H7 (cell line): ENCODE results near the gene TPP1. TPM values are rescaled to one million over a fixed set of nuclear protein-coding genes. Genes with fewer than 3 reads are reported as not detected.

Source experiments
- DNase-seq: peaks from one replicate; pipeline ENCODE4 v3.0.0; 2012
- H3K27me3 ChIP-seq: 2 replicates; pipeline ENCODE4 v1.6.0; 2011; ENCODE audit warnings: mild to moderate bottlenecking, low read length; ENCODE audit not compliant: control insufficient read depth, insufficient read depth
- H3K36me3 ChIP-seq: replicated peaks from 2 replicates; pipeline ENCODE4 v1.5.1; 2011; ENCODE audit warnings: low read length; ENCODE audit not compliant: control insufficient read depth, insufficient read depth
- H3K4me3 ChIP-seq: 2 replicates; pipeline ENCODE4 v1.5.1; 2011; ENCODE audit warnings: low read depth, mild to moderate bottlenecking, control low read depth, low read length, moderate library complexity; ENCODE audit not compliant: insufficient read depth
- total RNA-seq: library from RNA; depleted of rRNA; stranded (reverse); fragments of >200 nt; shearing (Covaris generic); gene quantifications from 2 replicates; pipeline ENCODE4 v1.2.3, GENCODE V29; 2014

The TPP1 gene
- total RNA-seq, 1 experiment from 2014 or later: 17.1 TPM

DNA sequence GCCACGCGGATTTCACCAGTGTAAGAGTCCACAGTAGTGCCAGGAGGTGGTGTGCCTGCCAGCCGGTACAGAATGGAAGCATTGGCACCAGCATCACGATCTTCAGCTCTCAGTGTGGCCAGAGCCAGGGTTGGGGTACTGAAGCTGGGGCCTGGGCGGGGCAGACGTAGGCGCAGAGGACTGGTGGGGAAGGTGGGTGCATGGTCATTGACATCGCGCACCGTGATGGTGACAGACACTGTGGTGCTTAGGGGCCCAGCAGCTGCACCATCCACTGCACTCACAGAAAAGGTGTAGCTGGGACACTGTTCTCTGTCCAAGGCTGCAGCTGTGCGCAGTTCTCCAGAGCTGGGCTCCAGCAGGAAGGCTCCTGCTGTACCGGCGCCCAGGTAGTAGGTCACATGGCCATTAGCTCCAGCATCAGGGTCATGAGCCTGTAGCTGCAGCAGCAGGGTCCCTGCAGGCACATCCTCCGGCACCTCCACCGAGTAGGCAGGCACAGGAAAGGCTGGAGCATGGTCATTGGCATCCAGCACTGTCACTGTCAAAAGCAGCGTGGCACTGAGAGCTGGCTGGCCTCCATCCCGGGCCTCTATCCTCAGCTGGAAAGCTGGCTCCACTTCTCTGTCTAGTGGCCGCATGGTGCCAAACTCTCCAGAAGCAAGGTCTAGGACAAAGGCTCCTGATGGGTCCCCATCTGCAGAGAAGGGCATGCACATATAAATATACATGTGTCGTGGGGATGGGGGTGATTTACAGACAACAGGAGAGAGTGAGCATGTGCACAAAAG, 7.9 kb upstream of the TPP1 start:
- DNase-seq: no peak
- no peak overlapping the region for H3K4me3 ChIP-seq
- H3K27me3 ChIP-seq: peaks cover 29% of the 10 kb centered on the region
- H3K36me3 ChIP-seq: peaks cover 5% of the 10 kb centered on the region

DNA sequence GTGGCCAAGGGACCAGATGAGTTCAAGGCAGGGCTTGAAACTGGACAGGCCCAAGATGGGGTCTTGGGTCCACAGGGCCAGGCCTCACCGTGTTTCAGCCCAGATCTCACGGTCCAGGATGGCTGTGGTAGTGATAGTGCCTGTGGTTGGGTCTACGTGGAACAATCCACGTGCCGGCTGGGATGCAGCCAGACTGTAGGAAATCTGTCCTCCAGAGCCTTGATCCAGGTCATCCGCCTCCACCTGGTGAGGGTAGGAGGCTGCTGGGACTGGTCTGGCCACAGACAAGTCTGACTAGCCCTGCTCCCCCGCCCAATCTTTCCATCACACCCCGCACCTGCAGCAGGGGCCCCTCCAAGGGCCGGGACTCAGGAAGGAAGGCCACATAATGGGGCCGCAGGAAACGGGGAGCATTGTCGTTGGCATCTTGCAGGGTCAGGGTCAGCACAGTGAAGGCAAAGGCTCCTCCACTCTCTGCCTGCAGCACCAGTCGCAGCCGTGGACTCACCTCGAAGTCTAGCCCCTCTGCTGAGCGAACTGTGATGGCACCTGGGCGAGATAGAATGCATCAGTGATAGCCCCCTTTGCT, 6.7 kb upstream of the TPP1 start:
- DNase-seq: no peak
- H3K4me3 ChIP-seq: no peak overlapping the region
- H3K27me3 ChIP-seq: peaks cover 20% of the 10 kb centered on the region
- peaks cover 5% of the 10 kb centered on the region for H3K36me3 ChIP-seq

DNA sequence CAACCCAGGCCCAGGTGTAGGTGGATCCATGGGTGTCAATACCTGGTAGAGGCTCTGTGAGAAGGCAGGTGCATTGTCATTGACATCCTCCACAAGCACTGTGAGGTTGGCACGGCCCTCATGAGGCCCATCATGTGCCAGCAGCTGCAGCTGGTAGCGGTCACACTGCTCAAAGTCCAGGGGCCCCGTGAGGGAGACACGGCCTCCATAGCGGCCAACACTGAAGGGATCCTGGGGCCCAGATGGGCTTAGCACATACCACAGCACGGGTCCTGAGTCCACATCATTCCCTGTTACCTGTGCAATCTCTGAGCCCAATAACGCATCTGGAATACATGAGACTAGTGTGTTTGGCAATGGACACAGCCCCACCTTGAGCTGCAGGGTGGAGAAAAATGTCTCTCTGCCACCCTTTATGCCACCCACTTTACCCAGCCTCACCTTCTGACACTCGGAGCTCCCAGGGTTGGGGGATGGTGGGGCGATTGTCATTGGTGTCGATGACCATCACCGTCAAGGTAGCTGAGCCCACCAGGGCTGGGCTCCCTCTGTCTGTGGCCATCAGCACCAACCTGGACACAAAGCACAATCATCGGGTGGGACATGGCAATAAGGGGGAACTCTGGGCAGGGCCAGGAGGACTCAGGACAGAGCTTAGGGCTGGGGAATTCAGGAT, 6.1 kb upstream of the TPP1 start:
- peaks cover 13% of the 10 kb centered on the region for H3K27me3 ChIP-seq
- H3K4me3 ChIP-seq: no peak overlapping the region
- DNase-seq: no peak
- H3K36me3 ChIP-seq: peaks cover 5% of the 10 kb centered on the region

DNA sequence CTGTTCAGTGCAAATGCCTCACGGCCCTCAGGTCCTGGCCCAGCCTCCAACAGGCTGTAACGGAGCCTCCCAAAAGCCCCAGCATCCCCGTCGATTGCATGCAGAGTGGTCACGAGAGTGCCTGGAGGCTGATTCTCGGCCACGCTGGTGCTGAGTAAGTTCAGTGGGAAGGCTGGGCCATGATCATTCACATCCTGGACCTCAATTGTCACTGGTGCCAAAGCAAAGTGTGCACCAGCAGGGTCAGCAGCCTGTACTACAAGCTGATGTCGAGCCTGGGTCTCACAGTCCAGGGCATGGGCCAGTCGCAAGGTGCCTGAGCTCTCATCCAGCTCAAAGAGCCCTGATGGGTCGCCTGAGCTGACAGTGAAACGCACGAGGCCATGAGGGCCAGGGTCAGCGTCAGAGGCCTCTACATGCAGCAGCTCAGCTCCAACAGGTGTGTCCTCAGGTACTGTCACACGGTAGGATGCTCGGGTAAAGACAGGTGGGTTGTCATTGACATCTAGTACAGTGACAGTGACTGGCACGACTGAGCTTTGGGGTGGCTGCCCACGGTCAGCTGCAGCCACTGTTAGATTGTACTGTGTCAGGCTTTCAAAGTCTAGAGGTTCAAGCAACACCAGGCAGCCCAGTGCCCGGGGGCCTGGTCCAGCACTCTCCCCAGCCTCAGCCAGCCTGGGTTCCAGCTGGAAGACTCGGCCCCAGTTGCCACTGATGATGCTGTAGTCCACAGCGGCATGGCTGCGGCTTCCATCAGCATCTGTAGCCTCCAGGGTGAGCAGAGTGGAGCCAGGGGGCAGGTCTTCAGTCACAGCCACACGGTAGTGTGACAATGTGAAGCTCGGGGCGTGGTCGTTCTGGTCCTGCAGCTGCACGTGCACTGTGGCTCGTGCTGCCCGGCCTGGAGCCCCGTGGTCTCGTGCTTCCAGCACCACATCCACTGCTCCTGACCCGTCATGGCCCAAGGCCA, 4.5 kb upstream of the TPP1 start:
- H3K4me3 ChIP-seq: no peak overlapping the region
- peak; percentile 32 for DNase-seq
- peaks cover 5% of the 10 kb centered on the region for H3K36me3 ChIP-seq
- no peaks in the 10 kb centered on the region for H3K27me3 ChIP-seq

DNA sequence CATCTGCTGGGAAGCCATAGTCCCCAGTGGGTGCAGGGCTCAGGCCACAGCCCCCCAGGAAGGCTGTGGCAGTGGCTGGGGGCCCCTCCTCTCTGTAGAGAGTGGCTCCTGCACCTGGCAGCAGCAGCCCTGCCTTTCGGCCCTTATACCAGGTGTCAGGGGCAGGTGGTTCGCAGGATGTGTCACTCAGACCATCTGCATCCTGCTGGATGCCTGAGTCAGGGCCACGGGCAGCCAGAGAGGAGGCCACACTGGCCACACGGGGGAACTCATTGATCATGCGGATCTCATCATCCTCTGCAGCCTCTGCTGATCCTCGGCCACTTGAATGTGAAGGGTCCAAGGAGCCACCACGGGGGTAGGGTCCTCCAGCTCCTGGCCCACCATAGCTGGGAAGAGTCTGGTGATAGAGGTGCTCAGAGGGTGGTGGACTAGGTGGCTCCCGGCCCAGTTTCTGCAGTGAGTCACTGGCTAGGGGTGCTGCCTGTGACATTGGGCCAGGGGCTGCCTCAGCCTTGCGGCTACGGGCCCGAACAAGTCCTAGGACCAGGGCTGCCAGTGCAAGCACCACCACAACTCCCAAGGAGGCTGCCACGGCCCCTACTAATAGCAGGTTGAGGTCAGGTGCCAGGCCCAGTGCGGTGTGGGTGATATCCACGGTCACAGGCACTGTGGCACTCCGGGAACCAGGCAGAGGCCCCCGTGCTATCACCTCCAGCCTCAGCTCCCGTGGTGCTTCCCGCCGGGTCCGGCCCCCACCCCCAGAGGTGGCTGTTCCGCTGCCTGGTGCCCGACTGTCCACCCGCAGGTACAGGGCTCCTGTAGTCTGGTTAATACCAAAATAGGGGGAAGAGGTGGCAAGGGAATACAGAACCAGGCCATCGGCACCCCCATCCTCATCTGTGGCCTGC, 3.3 kb upstream of the TPP1 start:
- Histone ChIP-seq H3K27me3 (no peaks in the 10 kb centered on the region), H3K4me3 (no peak overlapping the region), H3K36me3 (peaks cover 5% of the 10 kb centered on the region)
- DNase-seq: peak; percentile 60

DNA sequence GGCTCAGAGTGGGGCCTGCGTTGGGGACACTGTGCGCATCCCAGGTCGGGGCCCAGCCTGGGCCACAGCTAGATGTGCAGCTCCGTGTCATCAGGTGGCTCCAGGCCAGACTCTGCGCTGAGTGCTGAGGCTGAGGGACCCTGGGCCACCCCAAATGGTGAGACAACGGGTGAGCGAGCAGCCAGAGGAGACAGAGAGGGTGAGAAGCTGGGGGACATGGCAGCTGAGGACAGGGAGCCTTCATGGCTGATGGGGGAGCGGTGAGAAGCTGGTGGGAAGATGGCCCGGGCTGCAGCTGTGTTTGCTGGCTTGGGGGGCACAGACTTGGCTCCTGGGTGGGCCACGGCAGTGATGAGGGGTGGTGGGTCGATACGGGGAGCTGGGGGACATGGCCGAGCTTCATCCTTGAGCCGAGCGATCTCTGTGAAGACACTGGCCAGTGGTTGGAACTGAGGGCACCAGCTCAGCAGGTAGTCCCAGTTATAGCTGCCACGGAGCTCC, 2.5 kb upstream of the TPP1 start:
- DNase-seq: no peak
- H3K36me3 ChIP-seq: peaks cover 5% of the 10 kb centered on the region
- H3K27me3 ChIP-seq: no peaks in the 10 kb centered on the region
- H3K4me3 ChIP-seq: no peak overlapping the region

DNA sequence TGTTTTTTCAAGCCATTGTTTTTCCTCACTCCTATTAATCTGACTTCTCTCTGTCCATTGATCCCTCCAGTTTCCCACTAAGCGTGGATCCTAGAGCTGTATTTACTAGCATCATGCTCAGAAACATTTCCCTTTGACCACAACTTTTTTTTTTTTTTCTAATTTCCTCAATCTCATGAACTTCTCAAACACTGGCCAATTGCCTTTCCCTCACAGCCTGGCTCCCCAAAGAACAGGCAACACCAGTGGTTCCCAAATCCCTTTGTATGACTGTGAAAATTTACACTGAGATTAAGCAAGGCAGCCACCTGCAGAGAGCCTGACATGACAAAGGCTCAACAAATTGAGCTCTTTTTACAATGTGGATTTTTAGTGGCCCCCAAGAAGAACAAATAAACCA, 1.4 kb upstream of the TPP1 start:
- Histone ChIP-seq H3K27me3 (no peaks in the 10 kb centered on the region), H3K4me3 (no peak overlapping the region), H3K36me3 (peaks cover 7% of the 10 kb centered on the region)
- DNase-seq: no peak

DNA sequence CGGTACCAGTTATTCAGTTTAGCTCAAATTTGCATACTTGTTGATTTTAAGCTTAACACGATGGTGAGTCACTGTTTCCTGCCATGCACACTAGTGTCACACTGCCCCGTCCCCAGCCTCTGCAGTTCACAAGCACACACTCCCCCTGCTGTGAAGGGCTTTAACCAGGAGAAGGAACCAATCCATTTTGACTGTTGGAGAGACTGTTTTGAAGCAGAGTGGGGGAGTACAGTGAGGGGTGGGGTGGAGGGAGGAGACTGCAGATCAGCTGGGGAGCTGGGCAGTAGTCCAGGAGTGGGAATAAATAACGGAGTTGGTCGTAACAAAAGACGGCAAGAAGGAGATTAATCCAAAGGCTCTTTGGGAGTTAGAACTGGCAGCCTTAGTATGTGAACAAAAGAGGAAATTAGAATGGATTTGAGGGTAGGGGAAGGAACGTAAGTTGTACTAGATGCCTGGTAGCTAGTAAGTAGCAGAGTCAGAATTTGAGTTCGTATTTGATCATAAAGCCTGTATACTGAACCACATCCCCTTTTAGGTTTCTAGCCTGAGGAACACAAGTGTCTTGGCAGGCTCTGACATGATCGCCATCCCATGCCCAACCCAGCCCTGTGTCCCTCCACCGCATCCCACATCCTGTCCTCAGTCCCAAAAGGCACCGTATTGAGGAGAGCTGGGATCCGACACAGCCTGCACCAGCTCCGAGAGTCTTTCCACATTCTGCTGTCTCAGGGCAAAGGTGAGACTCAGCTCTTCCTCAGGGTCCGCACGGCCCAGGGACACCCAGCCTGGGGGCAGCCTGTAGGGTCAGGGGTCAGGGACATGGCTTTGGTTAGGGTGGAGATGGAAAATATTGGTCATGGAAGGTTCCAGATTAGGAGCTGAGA, 862 bp downstream of the TPP1 start:
- peak; percentile 40 for DNase-seq
- Histone ChIP-seq H3K27me3 (no peaks in the 10 kb centered on the region), H3K36me3 (peaks cover 4% of the 10 kb centered on the region), H3K4me3 (peak overlapping the region; percentile 93)

DNA sequence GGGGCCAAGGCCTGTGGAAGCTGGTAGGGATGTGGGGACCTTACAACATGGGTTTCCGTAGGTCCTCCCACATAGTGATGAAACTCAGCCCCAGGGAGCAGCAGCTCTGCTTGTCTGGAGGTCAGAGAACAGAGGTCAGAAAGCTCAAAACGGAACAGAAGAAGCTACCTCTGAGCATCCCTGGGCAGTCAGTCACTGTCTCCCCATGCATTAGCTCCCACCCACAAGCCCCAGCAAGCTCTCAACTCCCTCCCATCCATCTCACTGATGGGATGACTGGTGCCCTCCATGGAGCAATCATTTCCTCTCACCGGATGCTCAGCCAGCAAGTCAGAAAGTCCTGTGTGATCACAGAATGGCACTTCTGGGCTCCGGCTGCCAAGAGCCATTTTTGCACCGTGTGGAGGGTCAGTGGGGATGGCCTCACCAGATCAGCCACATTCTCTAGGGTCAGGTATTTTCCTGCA, 1.9 kb downstream of the TPP1 start:
- Histone ChIP-seq H3K36me3 (peaks cover 4% of the 10 kb centered on the region), H3K27me3 (no peaks in the 10 kb centered on the region), H3K4me3 (no peak overlapping the region)
- no peak for DNase-seq

DNA sequence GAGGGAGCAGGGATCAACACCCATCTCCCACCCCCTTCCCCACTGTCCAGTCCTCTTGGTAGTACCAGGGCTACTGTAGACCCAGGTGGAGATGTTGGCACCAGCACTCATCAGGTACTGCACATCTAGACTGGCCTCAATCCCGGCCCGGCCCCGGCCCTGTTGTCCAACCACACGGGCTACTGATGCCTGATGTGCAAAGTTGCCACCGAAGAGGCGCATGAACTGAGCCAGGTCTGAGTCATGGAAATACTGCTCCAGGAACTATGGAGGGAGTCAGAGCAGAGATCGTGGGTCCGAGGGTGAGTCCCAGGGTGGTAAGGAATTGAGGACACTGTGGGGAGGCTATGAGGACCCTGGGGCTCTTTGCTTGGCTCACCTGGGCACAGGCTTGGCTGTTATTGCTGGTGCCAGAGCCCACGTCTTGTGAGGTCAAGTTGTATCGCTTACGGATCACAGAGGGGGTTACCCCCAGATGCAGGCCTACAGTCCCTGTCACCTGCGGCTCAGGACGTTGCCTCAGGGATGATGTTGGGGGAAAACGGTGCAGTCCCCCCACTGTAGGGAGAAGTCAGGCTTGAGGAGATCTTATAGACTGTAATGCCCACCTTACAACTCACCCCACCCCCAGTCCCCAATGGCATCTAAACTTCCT, 2.5 kb downstream of the TPP1 start:
- no peak for DNase-seq
- H3K4me3 ChIP-seq: no peak overlapping the region
- H3K36me3 ChIP-seq: peaks cover 4% of the 10 kb centered on the region
- H3K27me3 ChIP-seq: no peaks in the 10 kb centered on the region

DNA sequence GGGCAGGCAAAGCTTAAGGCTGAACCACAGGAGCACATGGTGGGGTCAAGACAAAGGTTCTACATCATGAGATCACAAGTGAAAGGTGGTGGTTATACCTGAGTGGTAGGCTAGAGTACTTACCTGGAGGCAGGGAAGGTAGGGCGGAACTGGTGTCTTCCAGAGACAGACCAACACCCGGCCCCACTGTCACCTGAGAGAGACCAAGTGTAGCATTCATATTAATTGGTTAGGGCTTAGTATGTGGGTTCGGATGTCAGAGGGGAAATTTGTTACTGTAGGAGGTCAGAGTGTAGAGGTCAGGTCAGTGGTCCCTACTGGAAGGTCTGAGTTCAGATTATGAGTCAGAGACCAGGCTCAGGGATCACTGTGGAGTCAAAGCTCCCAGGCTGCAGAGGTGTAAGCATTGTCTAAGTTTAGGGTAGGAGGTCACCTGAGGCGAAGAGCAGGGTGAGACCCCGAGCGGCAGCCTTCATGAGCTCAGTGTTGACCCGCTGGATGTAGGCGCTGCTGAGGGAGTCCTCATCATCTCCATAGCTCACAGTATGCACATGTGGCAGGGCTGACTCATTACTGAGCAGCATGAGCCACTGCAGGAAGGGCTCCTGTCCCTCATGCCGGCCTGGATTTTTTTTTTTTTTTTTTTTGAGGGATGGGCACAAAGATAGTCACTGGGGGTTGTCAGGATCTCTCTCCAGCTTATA, 3.2 kb downstream of the TPP1 start:
- Histone ChIP-seq H3K36me3 (peaks cover 5% of the 10 kb centered on the region), H3K27me3 (no peaks in the 10 kb centered on the region), H3K4me3 (no peak overlapping the region)
- no peak for DNase-seq

DNA sequence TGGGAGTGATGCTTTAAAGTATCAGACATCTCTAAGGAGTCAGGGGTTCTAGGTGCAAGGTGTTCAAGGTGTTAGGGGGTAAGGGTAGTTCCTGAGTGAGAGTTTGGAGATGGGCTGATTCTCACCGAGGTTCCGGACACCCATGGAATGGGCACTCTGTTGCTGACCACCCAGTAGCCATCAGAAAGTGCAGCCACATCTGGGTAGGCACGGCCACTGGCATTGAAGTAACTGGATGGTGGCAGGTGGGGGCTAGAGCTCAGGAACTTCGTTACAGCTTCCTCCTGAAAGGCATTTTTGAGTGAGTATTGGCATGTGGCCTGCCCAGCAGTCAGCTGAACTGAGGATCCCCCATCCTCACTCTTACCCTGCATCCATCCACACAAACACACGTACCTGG, 4.2 kb downstream of the TPP1 start:
- Histone ChIP-seq H3K4me3 (no peak overlapping the region), H3K36me3 (peaks cover 14% of the 10 kb centered on the region), H3K27me3 (no peaks in the 10 kb centered on the region)
- no peak for DNase-seq
